GM19467 (cell line): ENCODE results near the gene ZNF157.

ENCODE experiments used
- ATAC-seq: cut with Tn5 transposase; IDR thresholded peaks from one replicate; pipeline ENCODE4 v1.9.1; 2021; ENCODE audit warnings: mild to moderate bottlenecking, moderate library complexity; ENCODE audit not compliant: unreplicated experiment

The ZNF157 gene

GRCh38 chrX:47446431-47446830, 76.1 kb downstream of the ZNF157 start:
- no peak for ATAC-seq

GRCh38 chrX:47446971-47447370, 76.6 kb downstream of the ZNF157 start:
- no peak for ATAC-seq

GRCh38 chrX:47447607-47448006, 77.2 kb downstream of the ZNF157 start:
- ATAC-seq: no peak

- no peak for ATAC-seq
These were observed 77.9 kb downstream of the ZNF157 start for GRCh38 chrX:47448165-47448806.

GRCh38 chrX:47452112-47452511, 81.7 kb downstream of the ZNF157 start:
- ATAC-seq: no peak

GRCh38 chrX:47456080-47456479, 85.7 kb downstream of the ZNF157 start:
- no peak for ATAC-seq

- no peak for ATAC-seq
These were observed 88.2 kb downstream of the ZNF157 start for GRCh38 chrX:47458528-47458927.

GRCh38 chrX:47460561-47460960, 90.2 kb downstream of the ZNF157 start:
- ATAC-seq: no peak
